Loucy (cell line): ENCODE data around the gene RARRES1.

ENCODE experiments used
- H2AFZ ChIP-seq: fragments of 200-600 bp; sonication (generic); 2 replicates; pipeline ENCODE4 v1.6.0; 2016; ENCODE audit warnings: antibody characterized with exemption, mild to moderate bottlenecking, low read length, moderate library complexity
- H3F3A ChIP-seq: fragments of 200-600 bp; 2 replicates; pipeline ENCODE4 v1.6.0; 2016; ENCODE audit warnings: antibody characterized with exemption, low read depth, mild to moderate bottlenecking
- H3K27me3 ChIP-seq: fragments of 200-600 bp; sonication (generic); 2 replicates; pipeline ENCODE4 v1.6.1; 2014; ENCODE audit warnings: low read length, mild to moderate bottlenecking; ENCODE audit not compliant: insufficient read depth, poor library complexity, severe bottlenecking
- H3K36me3 ChIP-seq: fragments of 200-600 bp; sonication (generic); 2 replicates; pipeline ENCODE4 v1.6.1; 2016; ENCODE audit warnings: low read length; ENCODE audit not compliant: insufficient read depth
- H3K4me1 ChIP-seq: fragments of 200-600 bp; sonication (generic); 2 replicates; pipeline ENCODE4 v1.5.1; 2014; ENCODE audit warnings: low read length, mild to moderate bottlenecking; ENCODE audit not compliant: insufficient read depth, poor library complexity, severe bottlenecking
- H3K4me2 ChIP-seq: fragments of 200-600 bp; sonication (generic); 2 replicates; pipeline ENCODE4 v1.6.0; 2014; ENCODE audit warnings: antibody characterized with exemption, low read length, low read depth, mild to moderate bottlenecking; ENCODE audit not compliant: poor library complexity, severe bottlenecking
- H3K4me3 ChIP-seq: fragments of 200-600 bp; sonication (generic); 2 replicates; pipeline ENCODE4 v1.5.1; 2014; ENCODE audit warnings: low read length, mild to moderate bottlenecking, mixed read lengths; ENCODE audit not compliant: poor library complexity, severe bottlenecking
- H3K79me2 ChIP-seq: fragments of 200-600 bp; sonication (generic); 2 replicates; pipeline ENCODE4 v1.6.1; 2014; ENCODE audit warnings: low read length; ENCODE audit not compliant: insufficient read depth
- H3K9ac ChIP-seq: fragments of 200-600 bp; sonication (generic); 2 replicates; pipeline ENCODE4 v1.6.0; 2014; ENCODE audit warnings: mild to moderate bottlenecking, low read depth, low read length, moderate library complexity; ENCODE audit not compliant: poor library complexity, severe bottlenecking
- H3K9me2 ChIP-seq: fragments of 200-600 bp; sonication (generic); replicated peaks from 2 replicates; pipeline ENCODE4 v1.6.1; 2016; ENCODE audit warnings: low read depth, low read length, mixed read lengths
- H3K9me3 ChIP-seq: fragments of 200-600 bp; sonication (generic); 2 replicates; pipeline ENCODE4 v1.6.1; 2014; ENCODE audit warnings: mild to moderate bottlenecking, antibody characterized with exemption, low read length, low read depth; ENCODE audit not compliant: insufficient read depth
- H4K20me1 ChIP-seq: fragments of 200-600 bp; sonication (generic); 2 replicates; pipeline ENCODE4 v1.6.0; 2014; ENCODE audit warnings: antibody characterized with exemption, low read length, mild to moderate bottlenecking; ENCODE audit not compliant: insufficient read depth, poor library complexity, severe bottlenecking
- CTCF ChIP-seq: fragments of 200-600 bp; sonication (generic); conservative IDR thresholded peaks from 2 replicates; pipeline ENCODE4 v1.5.1; 2014; ENCODE audit warnings: mild to moderate bottlenecking, antibody characterized with exemption, low read length
- EZH2phosphoT487 ChIP-seq: fragments of 200-600 bp; IDR thresholded peaks from 2 replicates; pipeline ENCODE4 v1.6.1; 2018; ENCODE audit warnings: antibody characterized with exemption, mild to moderate bottlenecking, moderate library complexity, borderline replicate concordance

The RARRES1 gene

GRCh38 chr3:158668506-158668905 lies 63.8 kb downstream of the RARRES1 start:
- Histone ChIP-seq H3K36me3 (peaks cover 39% of the 10 kb centered on the region), H3K4me2 (no peak overlapping the region), H4K20me1 (no peaks in the 10 kb centered on the region), H3K9ac (no peak overlapping the region), H3K4me1 (peaks cover 16% of the 10 kb centered on the region), H3K27me3 (no peaks in the 10 kb centered on the region), H3K9me2 (no peaks in the 10 kb centered on the region), H2AFZ (no peak overlapping the region), H3K4me3 (no peak overlapping the region), H3K79me2 (0 out of 2 replicates have a peak, but pooled peaks cover 8% of the 10 kb centered on the region), H3F3A (no peaks in the 10 kb centered on the region), H3K9me3 (no peaks in the 10 kb centered on the region)
- no peak for TF ChIP-seq EZH2phosphoT487
- no peak for TF ChIP-seq CTCF

GRCh38 chr3:158666416-158666815 lies 65.8 kb downstream of the RARRES1 start:
- no peaks in the 10 kb centered on the region for H3K27me3 ChIP-seq
- H3K9ac ChIP-seq, result no peak overlapping the region
- H3K4me2 ChIP-seq, result no peak overlapping the region
- no peaks in the 10 kb centered on the region for H4K20me1 ChIP-seq
- H3K4me1 ChIP-seq, result peaks cover 8% of the 10 kb centered on the region
- H3K79me2 ChIP-seq, result 0 out of 2 replicates have a peak, but pooled peaks cover 8% of the 10 kb centered on the region
- H3K36me3 ChIP-seq, result peaks cover 57% of the 10 kb centered on the region
- TF ChIP-seq EZH2phosphoT487 (no peak), CTCF (no peak)
- no peaks in the 10 kb centered on the region for H3K9me3 ChIP-seq
- no peaks in the 10 kb centered on the region for H3K9me2 ChIP-seq
- H3K4me3 ChIP-seq, result no peak overlapping the region
- H3F3A ChIP-seq, result no peaks in the 10 kb centered on the region
- H2AFZ ChIP-seq, result no peak overlapping the region

- H3K9ac ChIP-seq, result no peak overlapping the region
- H3F3A ChIP-seq, result no peaks in the 10 kb centered on the region
- no peaks in the 10 kb centered on the region for H4K20me1 ChIP-seq
- H3K79me2 ChIP-seq, result no peaks in the 10 kb centered on the region
- H3K36me3 ChIP-seq, result peaks cover 75% of the 10 kb centered on the region
- TF ChIP-seq EZH2phosphoT487 (no peak), CTCF (no peak)
- no peak overlapping the region for H3K4me2 ChIP-seq
- no peaks in the 10 kb centered on the region for H3K27me3 ChIP-seq
- H3K9me2 ChIP-seq, result no peaks in the 10 kb centered on the region
- no peaks in the 10 kb centered on the region for H3K9me3 ChIP-seq
- H2AFZ ChIP-seq, result no peak overlapping the region
- no peak overlapping the region for H3K4me3 ChIP-seq
- no peaks in the 10 kb centered on the region for H3K4me1 ChIP-seq
Measured at GRCh38 chr3:158663832-158664231, 68.4 kb downstream of the RARRES1 start.
